DND-41 (cell line): Measurements from ENCODE around the gene ZGPAT.

Experiments
- CTCF ChIP-seq: IDR thresholded peaks from 2 replicates; pipeline ENCODE4 v1.5.1; 2012; ENCODE audit warnings: borderline replicate concordance, low read length, moderate library complexity, mild to moderate bottlenecking; ENCODE audit not compliant: poor library complexity, severe bottlenecking; ENCODE audit errors: extremely low read depth
- EZH2 ChIP-seq: IDR thresholded peaks from 3 replicates; pipeline ENCODE4 v1.6.1; 2012; ENCODE audit warnings: borderline replicate concordance, low read depth, mild to moderate bottlenecking, moderate library complexity, low read length, inconsistent platforms; ENCODE audit not compliant: severe bottlenecking

- TF ChIP-seq CTCF (no peak), EZH2 (no peak)
Measured at GRCh38 chr20:63697868-63698545, 9.8 kb upstream of the ZGPAT start.
